GM21515 (cell line): ENCODE data around the gene COL11A2.

Experiments used
- ATAC-seq: cut with Tn5 transposase; IDR thresholded peaks from one replicate; pipeline ENCODE4 v1.9.1; 2021; ENCODE audit not compliant: unreplicated experiment

COL11A2 gene

GRCh38 chr6:33193619-33194018, 1.4 kb upstream of the COL11A2 start:
- no peak for ATAC-seq

GRCh38 chr6:33192671-33193602, 670 bp upstream of the COL11A2 start:
- ATAC-seq: no peak

- ATAC-seq: no peak
Measured at GRCh38 chr6:33191383-33192104, 723 bp downstream of the COL11A2 start.

- ATAC-seq: no peak
Measured at GRCh38 chr6:33190504-33191107, 1.7 kb downstream of the COL11A2 start.

GRCh38 chr6:33189625-33190448, 2.4 kb downstream of the COL11A2 start:
- ATAC-seq: no peak

GRCh38 chr6:33189164-33189563, 3.1 kb downstream of the COL11A2 start:
- no peak for ATAC-seq

- ATAC-seq: no peak
Measured at GRCh38 chr6:33187809-33188208, 4.5 kb downstream of the COL11A2 start.

- ATAC-seq: no peak
Measured at GRCh38 chr6:33185654-33186187, 6.5 kb downstream of the COL11A2 start.

GRCh38 chr6:33185190-33185589, 7.1 kb downstream of the COL11A2 start:
- ATAC-seq: no peak

- no peak for ATAC-seq
Measured at GRCh38 chr6:33183071-33183683, 9.1 kb downstream of the COL11A2 start.

- no peak for ATAC-seq
Measured at GRCh38 chr6:33181141-33181540, 11.1 kb downstream of the COL11A2 start.

GRCh38 chr6:33178755-33179475, 13.4 kb downstream of the COL11A2 start:
- ATAC-seq: no peak

GRCh38 chr6:33177552-33178446, 14.5 kb downstream of the COL11A2 start:
- no peak for ATAC-seq

GRCh38 chr6:33176906-33177305, 15.4 kb downstream of the COL11A2 start:
- no peak for ATAC-seq

- no peak for ATAC-seq
Measured at GRCh38 chr6:33175436-33176069, 16.7 kb downstream of the COL11A2 start.

- no peak for ATAC-seq
Measured at GRCh38 chr6:33174784-33175183, 17.5 kb downstream of the COL11A2 start.

- ATAC-seq: no peak
Measured at GRCh38 chr6:33173535-33174180, 18.6 kb downstream of the COL11A2 start.
